GM18909 (cell line): ENCODE data around the gene GRIN1.

ENCODE experiments used
- ATAC-seq: cut with Tn5 transposase; IDR thresholded peaks from one replicate; pipeline ENCODE4 v1.9.1; 2021; ENCODE audit warnings: mild to moderate bottlenecking; ENCODE audit not compliant: unreplicated experiment, poor library complexity

Gene GRIN1

GRCh38 chr9:137173796-137174664 is 35.1 kb downstream of the GRIN1 start:
- ATAC-seq: no peak

GRCh38 chr9:137174722-137175293 is 35.9 kb downstream of the GRIN1 start:
- ATAC-seq: no peak

- ATAC-seq: no peak
These were observed 36.5 kb downstream of the GRIN1 start for GRCh38 chr9:137175345-137175961.

GRCh38 chr9:137176302-137177182 is 37.6 kb downstream of the GRIN1 start:
- no peak for ATAC-seq

GRCh38 chr9:137178201-137178938 is 39.4 kb downstream of the GRIN1 start:
- no peak for ATAC-seq

- no peak for ATAC-seq
These were observed 40.1 kb downstream of the GRIN1 start for GRCh38 chr9:137178939-137179630.

GRCh38 chr9:137179761-137180160 is 40.8 kb downstream of the GRIN1 start:
- ATAC-seq: no peak

GRCh38 chr9:137180491-137180890 is 41.5 kb downstream of the GRIN1 start:
- no peak for ATAC-seq

GRCh38 chr9:137181680-137182079 is 42.7 kb downstream of the GRIN1 start:
- ATAC-seq: no peak

- no peak for ATAC-seq
These were observed 43.9 kb downstream of the GRIN1 start for GRCh38 chr9:137182836-137183235.

GRCh38 chr9:137183980-137184595 is 45.1 kb downstream of the GRIN1 start:
- ATAC-seq: no peak

GRCh38 chr9:137184881-137185660 is 46.1 kb downstream of the GRIN1 start:
- ATAC-seq: no peak

- ATAC-seq: no peak
These were observed 47.0 kb downstream of the GRIN1 start for GRCh38 chr9:137185921-137186320.

GRCh38 chr9:137186385-137186784 is 47.4 kb downstream of the GRIN1 start:
- ATAC-seq: no peak

- no peak for ATAC-seq
These were observed 48.4 kb downstream of the GRIN1 start for GRCh38 chr9:137187386-137187785.

- ATAC-seq: no peak
These were observed 49.1 kb downstream of the GRIN1 start for GRCh38 chr9:137188086-137188489.

- ATAC-seq: peak; percentile 74
These were observed 49.7 kb downstream of the GRIN1 start, which contains the start of the genes ANAPC2 and SSNA1 for GRCh38 chr9:137188490-137189296. Gene ANAPC2, minus strand, starts transcription at chr9:137188560. Its CDS starts 28 bp downstream, at chr9:137188532. Gene SSNA1, plus strand, starts transcription at chr9:137188676. Its CDS starts 51 bp downstream, at chr9:137188727.
